Type B pancreatic cell (in vitro differentiated cells): ENCODE measurements around the gene SLX4IP. TPM values are rescaled to one million over a fixed set of nuclear protein-coding genes. Genes with fewer than 3 reads are reported as not detected.

Source experiments
- DNase-seq: peaks from one replicate; pipeline ENCODE4 v3.0.0; 2021; ENCODE audit warnings: mixed read lengths; ENCODE audit not compliant: unreplicated experiment; ENCODE audit errors: extremely low spot score
- H3K27ac Mint-ChIP-seq: 2 replicates; pipeline ENCODE4 v1.8.0; 2021; ENCODE audit warnings: mild to moderate bottlenecking, mixed read lengths
- H3K27me3 Mint-ChIP-seq: 2 replicates; pipeline ENCODE4 v1.8.0; 2021; ENCODE audit warnings: mixed read lengths
- H3K36me3 Mint-ChIP-seq: 2 replicates; pipeline ENCODE4 v1.8.0; 2021; ENCODE audit warnings: mixed read lengths
- H3K4me1 Mint-ChIP-seq: one replicate; pipeline ENCODE4 v1.8.0; 2021; ENCODE audit warnings: mixed read lengths; ENCODE audit not compliant: unreplicated experiment
- H3K4me3 Mint-ChIP-seq: 2 replicates; pipeline ENCODE4 v1.8.0; 2021; ENCODE audit warnings: mild to moderate bottlenecking, mixed read lengths
- H3K9me3 Mint-ChIP-seq: 2 replicates; pipeline ENCODE4 v1.8.0; 2021; ENCODE audit warnings: mixed read lengths
- CTCF ChIP-seq: fragments of 200-600 bp; sonication (generic); conservative IDR thresholded peaks from 2 replicates; pipeline ENCODE4 v1.5.0; 2021; ENCODE audit warnings: antibody characterized with exemption, mild to moderate bottlenecking
- total RNA-seq: library from RNA; stranded (reverse); gene quantifications from 2 replicates; pipeline ENCODE4 v1.2.1, GENCODE V29; 2021; ENCODE audit warnings: low replicate concordance

The SLX4IP gene
- total RNA-seq, 1 donor from 2014 or later: 8.5 TPM

- Mint-ChIP-seq H3K9me3 (no peaks in the 10 kb centered on the region), H3K27ac (no peak overlapping the region)
- TF ChIP-seq CTCF: no peak
These were observed 70.7 kb downstream of the SLX4IP start for GRCh38 chr20:10505827-10506226.

GRCh38 chr20:10507052-10507451, 71.9 kb downstream of the SLX4IP start:
- Mint-ChIP-seq H3K27me3 (no peaks in the 10 kb centered on the region), H3K4me3 (no peak overlapping the region), H3K9me3 (no peaks in the 10 kb centered on the region), H3K27ac (no peak overlapping the region), H3K36me3 (no peaks in the 10 kb centered on the region), H3K4me1 (peaks cover 39% of the 10 kb centered on the region)
- TF ChIP-seq CTCF: no peak
- no peak for DNase-seq

More at GRCh38 chr20:10505827-10506226, 70.7 kb downstream of the SLX4IP start:
- Mint-ChIP-seq H3K36me3 (no peaks in the 10 kb centered on the region), H3K4me3 (no peak overlapping the region), H3K27me3 (no peaks in the 10 kb centered on the region), H3K4me1 (peaks cover 35% of the 10 kb centered on the region)
- DNase-seq: no peak

GRCh38 chr20:10508060-10508459, 73.0 kb downstream of the SLX4IP start:
- H3K27ac Mint-ChIP-seq: no peak overlapping the region
- H3K4me1 Mint-ChIP-seq: peaks cover 39% of the 10 kb centered on the region
- H3K4me3 Mint-ChIP-seq: no peak overlapping the region
- DNase-seq: no peak
- H3K36me3 Mint-ChIP-seq: no peaks in the 10 kb centered on the region
- H3K27me3 Mint-ChIP-seq: no peaks in the 10 kb centered on the region
- no peaks in the 10 kb centered on the region for H3K9me3 Mint-ChIP-seq
- TF ChIP-seq CTCF: no peak

- no peaks in the 10 kb centered on the region for H3K36me3 Mint-ChIP-seq
- no peak for TF ChIP-seq CTCF
- H3K4me1 Mint-ChIP-seq: peaks cover 39% of the 10 kb centered on the region
- DNase-seq: no peak
- no peaks in the 10 kb centered on the region for H3K9me3 Mint-ChIP-seq
- no peak overlapping the region for H3K27ac Mint-ChIP-seq
- no peak overlapping the region for H3K4me3 Mint-ChIP-seq
- no peaks in the 10 kb centered on the region for H3K27me3 Mint-ChIP-seq
These were observed 73.6 kb downstream of the SLX4IP start for GRCh38 chr20:10508468-10509251.

GRCh38 chr20:10509376-10509775, 74.3 kb downstream of the SLX4IP start:
- H3K4me1 Mint-ChIP-seq: peaks cover 44% of the 10 kb centered on the region
- H3K36me3 Mint-ChIP-seq: no peaks in the 10 kb centered on the region
- no peak for DNase-seq
- no peak overlapping the region for H3K4me3 Mint-ChIP-seq
- no peaks in the 10 kb centered on the region for H3K27me3 Mint-ChIP-seq
- TF ChIP-seq CTCF: no peak
- no peaks in the 10 kb centered on the region for H3K9me3 Mint-ChIP-seq
- H3K27ac Mint-ChIP-seq: no peak overlapping the region
